ENCODE results near the gene CEP41.

DNA sequence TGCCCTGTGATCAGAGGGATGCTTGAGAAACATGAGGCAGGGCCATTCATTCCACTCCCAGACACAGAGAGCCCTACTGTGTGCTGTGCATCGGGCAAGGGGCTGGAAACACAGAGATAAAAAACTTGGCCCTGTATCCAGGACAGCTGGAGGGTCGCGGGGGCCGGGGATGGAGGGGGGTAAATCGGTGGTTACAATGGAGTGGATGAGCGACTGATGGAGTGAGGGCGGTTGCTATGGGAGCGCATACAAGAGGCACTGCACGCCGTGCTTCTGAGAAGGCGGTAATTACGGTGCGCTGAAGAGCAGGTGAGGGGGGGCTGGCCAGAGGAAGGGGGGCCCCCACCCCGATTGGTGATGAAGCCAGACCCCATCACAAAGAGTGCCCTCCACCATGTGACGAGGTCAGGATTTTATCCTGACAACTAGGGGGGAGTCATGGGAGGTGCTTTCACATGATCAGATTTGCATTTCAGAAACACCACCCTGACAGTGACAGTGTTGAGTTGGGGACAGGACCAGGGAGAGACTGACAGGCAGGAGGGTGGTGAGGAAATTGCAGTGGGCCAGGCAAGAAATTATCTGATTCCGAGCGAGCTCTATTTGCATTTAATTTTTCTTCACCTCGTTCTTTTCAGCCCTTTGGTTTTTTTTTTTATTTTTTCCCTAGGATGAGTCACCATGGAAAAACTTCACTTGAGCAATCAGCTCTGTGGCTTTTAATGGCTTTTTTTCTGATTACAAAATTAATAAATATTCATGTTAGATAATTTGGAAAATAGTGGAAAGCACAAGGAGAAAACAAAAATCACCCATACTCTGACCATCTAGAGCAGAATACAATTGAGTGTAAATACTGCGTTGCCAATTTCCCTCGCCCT lies 88.4 kb downstream of the CEP41 start:
- TF ChIP-seq, protein P1, sequence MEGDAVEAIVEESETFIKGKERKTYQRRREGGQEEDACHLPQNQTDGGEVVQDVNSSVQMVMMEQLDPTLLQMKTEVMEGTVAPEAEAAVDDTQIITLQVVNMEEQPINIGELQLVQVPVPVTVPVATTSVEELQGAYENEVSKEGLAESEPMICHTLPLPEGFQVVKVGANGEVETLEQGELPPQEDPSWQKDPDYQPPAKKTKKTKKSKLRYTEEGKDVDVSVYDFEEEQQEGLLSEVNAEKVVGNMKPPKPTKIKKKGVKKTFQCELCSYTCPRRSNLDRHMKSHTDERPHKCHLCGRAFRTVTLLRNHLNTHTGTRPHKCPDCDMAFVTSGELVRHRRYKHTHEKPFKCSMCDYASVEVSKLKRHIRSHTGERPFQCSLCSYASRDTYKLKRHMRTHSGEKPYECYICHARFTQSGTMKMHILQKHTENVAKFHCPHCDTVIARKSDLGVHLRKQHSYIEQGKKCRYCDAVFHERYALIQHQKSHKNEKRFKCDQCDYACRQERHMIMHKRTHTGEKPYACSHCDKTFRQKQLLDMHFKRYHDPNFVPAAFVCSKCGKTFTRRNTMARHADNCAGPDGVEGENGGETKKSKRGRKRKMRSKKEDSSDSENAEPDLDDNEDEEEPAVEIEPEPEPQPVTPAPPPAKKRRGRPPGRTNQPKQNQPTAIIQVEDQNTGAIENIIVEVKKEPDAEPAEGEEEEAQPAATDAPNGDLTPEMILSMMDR (IDR thresholded peaks at IDR 0.05): no peak
- no peak for TF ChIP-seq POLR2A (IDR thresholded peaks at IDR 0.05)

Data from Peyer's patch (tissue), 4 donors.